Fibroblast of the aortic adventitia (primary cell): ENCODE measurements around the gene ZNF75A. TPM values are rescaled to one million over a fixed set of nuclear protein-coding genes. Genes with fewer than 3 reads are reported as not detected.
A peak's percentile ranks its signal among the peaks of the same experiment; 100 is the strongest.

ENCODE experiments used
- DNase-seq: peaks from one replicate; pipeline ENCODE4 v3.0.0-alpha.2; 2010; ENCODE audit warnings: low read depth
- H3K4me3 ChIP-seq: 2 replicates; pipeline ENCODE4 v1.5.1; 2011; ENCODE audit warnings: low read depth, mild to moderate bottlenecking, control low read depth, low read length, moderate library complexity
- total RNA-seq: library from RNA; depleted of rRNA; stranded (reverse); fragments of >200 nt; gene quantifications from 2 replicates; pipeline ENCODE4 v1.2.3, GENCODE V29; 2012; ENCODE audit warnings: low replicate concordance
- TF ChIP-seq, protein P1 (sequence below): IDR thresholded peaks from 2 replicates; pipeline ENCODE4 v1.5.1; 2011; ENCODE audit warnings: mild to moderate bottlenecking, low read length, control low read depth, inconsistent platforms; ENCODE audit not compliant: insufficient read depth

The ZNF75A gene
- total RNA-seq: 14.6 and 23.6 TPM in 2 replicates

DNA sequence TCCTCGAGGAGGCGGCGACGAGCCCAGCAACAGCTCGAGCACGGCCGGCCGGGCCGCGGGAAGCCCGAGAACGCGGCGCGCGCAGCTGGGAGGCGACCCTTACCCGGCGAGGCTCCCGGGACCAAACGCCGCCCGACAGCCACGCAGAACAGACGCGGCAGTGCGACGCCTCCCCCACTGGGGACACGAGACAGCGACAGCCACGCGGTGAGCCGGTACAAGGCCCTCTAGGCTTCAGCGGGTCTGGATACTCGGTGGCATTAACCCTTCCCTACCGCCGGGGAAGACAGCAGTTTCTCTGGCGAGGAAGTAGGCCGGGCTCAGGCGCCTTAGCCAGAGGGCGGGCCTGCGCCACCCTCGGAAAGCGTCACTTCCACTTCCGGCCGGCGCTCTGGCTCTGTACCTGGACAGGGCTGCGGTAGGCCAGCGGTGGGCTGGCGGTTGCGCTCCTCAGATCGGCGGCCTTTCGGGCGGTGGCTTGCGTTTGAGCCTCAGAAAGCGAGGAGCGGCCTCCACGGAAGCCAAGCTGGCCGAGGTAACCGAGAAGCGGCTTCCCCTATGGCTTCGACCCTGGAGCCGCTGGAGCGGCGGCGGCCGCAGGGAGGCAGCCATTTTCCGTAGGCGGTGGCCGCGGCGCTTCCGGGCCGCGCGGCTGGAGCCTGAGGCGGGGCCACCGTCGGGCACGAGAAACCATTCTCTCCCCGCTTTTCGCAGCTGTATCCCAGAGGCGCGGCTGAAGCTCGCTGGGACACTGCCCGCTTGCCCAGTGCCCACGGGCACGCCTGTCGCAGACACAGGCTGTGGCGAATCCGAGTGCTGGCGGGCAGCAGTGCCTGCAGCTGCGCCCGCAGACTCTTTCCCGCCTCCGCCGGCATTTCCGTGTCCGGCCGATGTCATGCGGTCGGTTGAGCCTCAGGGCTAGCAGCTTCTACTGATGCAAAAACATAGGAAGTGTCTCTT, at the start of gene ZNF75A, which contains the start of gene TIGD7:
Gene ZNF75A, plus strand, starts transcription at position 389 of the 960 bp plus-strand sequence. CDS start 2,932 bp downstream, outside the sequence.
Gene TIGD7, minus strand, starts transcription at position 322 of the 960 bp plus-strand sequence. CDS start 4,816 bp downstream, outside the sequence.
- peak; percentile 86 for DNase-seq
- H3K4me3 ChIP-seq: peak within 1 kb of the TSS; percentile 83
- TF ChIP-seq, protein P1, sequence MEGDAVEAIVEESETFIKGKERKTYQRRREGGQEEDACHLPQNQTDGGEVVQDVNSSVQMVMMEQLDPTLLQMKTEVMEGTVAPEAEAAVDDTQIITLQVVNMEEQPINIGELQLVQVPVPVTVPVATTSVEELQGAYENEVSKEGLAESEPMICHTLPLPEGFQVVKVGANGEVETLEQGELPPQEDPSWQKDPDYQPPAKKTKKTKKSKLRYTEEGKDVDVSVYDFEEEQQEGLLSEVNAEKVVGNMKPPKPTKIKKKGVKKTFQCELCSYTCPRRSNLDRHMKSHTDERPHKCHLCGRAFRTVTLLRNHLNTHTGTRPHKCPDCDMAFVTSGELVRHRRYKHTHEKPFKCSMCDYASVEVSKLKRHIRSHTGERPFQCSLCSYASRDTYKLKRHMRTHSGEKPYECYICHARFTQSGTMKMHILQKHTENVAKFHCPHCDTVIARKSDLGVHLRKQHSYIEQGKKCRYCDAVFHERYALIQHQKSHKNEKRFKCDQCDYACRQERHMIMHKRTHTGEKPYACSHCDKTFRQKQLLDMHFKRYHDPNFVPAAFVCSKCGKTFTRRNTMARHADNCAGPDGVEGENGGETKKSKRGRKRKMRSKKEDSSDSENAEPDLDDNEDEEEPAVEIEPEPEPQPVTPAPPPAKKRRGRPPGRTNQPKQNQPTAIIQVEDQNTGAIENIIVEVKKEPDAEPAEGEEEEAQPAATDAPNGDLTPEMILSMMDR: no peak

DNA sequence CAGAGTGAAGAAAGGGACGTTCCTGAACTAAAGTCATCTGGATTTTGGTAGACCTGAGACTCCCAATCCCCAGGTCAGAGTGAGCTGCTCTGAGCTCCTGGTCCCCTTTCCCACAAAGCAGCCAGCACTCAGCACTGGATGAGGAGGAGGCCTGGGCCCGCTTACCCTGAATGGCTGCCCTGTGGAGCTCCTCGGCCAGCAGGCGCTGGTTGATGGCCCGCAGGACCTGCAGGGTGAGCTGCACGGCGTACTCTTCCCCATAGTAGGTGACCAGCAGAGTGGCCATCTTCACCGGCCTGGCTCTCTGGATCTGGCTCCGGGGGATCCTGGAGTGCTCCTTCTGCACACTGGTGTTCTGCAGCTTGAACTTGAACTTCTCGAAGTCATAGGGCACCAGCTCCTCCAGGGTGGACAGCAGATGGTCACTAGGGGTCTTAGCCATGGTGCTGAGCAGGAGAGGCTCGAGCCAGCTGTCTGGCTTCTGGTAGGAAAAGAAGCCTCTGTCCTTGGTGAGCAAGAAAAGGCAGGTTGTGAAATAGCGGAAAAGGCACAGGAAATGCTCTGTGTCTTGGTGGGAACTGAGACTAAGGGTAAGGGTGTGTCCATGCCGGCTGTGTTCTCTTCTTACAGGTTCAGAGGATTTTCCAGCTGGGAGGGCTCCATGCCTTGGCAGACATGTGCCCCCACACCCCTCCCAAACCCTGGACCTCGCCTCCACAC, 49.0 kb upstream of the ZNF75A start, which contains the start of gene MEFV:
Gene MEFV, minus strand, starts transcription at position 488 of the 720 bp plus-strand sequence. Its CDS starts 46 bp downstream, at position 442.
- no peak for DNase-seq
- TF ChIP-seq, protein P1: no peak
- H3K4me3 ChIP-seq: no peak within 1 kb of the TSS

DNA sequence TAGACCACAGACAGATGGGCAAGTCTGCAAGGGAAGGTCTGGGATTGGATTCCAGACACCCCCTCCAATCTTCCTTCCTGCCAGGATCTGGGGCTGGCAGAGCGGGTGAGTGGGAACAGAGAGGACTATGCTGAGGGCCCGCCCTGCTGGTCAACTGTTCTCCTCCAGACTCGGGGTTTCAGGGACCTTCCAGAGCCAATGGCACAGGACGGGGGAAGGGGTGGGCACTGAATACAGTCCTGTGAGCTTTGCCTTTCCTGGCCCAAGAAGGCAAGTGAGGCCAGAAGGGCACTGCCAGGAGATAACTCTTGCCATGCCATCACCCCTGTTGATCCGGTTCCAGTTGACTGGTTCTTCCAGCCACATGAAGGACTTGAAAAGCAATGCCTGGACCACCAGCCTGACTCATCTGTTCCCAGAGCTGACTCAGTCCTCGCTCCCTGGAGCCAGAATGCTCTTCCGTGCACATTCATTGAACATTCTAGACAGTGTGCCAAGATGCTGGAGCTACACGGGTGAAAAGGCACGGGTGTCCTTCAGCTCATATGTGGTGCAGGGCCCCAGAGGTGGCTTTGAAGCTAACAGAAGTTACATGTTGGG, 48.3 kb upstream of the ZNF75A start:
- peak; percentile 16 for DNase-seq
- TF ChIP-seq, protein P1: no peak
- H3K4me3 ChIP-seq: no peak overlapping the region

DNA sequence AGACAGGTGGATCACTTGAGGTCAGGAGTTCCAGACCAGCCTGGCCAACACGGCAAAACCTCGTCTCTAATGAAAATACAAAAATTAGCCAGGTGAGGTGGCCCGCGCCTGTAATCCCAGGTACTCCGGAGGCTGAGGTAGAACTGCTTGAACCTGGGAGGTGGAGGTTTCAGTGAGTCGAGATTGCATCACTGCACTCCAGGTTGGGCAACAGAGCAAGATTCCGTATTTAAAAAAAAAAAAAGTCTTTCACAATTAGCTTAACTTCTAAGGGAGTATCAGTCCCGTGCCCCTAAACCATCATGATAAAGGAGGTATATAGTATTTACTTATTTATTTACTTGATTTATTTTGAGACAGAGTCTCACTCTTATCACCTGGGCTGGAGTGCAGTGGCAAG, 45.5 kb upstream of the ZNF75A start:
- DNase-seq: no peak
- TF ChIP-seq, protein P1: no peak

DNA sequence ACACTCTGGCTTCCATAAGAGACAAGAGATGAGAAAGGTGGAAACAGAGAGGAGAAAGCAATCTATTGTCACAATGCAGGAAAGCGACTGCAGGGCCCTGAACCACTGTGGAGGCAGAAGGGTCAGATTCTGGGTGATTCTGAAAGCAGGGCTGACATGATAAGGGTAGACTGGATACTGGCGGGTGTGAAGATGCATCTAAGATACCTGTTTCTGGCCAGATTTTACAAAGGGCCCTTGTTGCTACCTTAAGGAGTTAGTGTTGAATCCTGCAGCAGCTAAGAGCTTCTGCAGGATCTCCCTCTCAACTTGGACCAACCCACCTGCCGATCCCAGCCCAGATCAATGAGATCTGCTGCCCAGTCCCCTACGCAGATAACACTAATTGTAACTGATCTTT, 42.8 kb upstream of the ZNF75A start:
- DNase-seq: no peak
- no peak overlapping the region for H3K4me3 ChIP-seq
- TF ChIP-seq, protein P1: no peak

More for the DNA sequence above, 45.5 kb upstream of the ZNF75A start:
- H3K4me3 ChIP-seq: no peak overlapping the region

DNA sequence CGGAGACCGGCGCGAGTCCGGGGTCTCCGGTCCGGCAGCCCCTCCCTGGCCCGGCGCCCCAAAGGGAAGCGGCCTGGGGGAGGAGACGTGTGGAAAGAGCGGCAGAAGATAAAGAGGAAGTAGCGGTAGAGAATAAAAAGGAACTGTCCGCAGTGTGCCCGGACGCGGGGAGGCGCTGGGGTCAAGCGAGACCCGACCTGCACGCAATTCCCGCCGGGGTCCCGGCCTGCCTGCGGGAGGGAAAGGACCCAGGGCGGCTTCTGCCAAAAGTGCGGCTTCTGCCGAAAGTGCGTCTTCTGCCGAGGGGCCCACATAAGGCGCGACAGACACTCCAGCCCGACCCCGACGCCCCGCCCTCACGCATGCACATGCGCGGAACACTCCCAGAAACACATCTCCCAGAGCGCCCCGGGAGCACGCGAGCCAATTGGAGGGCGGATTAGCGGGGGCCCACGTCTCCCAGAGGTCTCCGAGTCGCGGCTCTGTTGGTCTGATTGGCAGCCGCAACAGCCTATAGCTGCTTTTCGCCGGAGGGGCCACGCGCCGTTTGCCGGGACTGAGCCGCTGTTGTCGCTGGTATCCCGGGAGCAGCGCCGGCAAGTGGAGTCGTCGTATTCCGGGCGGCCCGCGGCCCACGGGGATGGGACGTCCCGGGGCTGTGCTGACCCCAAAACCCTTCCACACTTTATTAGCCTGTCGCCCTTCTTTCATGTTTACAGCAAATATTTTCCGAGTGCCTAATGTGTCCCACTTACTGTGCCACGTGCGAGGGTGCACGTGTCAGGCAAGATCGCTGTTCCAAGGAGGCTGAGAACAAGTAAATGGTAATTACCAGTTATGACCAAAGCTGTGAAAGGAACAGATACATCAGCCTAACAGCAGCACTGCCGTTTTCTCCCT, 40.9 kb upstream of the ZNF75A start:
- DNase-seq: peak; percentile 96
- H3K4me3 ChIP-seq: peak overlapping the region; percentile 81
- TF ChIP-seq, protein P1: peak; percentile 35
